ENCODE data around the gene STS. TPM values are rescaled to one million over a fixed set of nuclear protein-coding genes. Genes with fewer than 3 reads are reported as not detected.
A peak's percentile ranks its signal among the peaks of the same experiment; 100 is the strongest.

STS gene
- total RNA-seq, 1 experiment from 2014 or later = 3.3 TPM

DNA sequence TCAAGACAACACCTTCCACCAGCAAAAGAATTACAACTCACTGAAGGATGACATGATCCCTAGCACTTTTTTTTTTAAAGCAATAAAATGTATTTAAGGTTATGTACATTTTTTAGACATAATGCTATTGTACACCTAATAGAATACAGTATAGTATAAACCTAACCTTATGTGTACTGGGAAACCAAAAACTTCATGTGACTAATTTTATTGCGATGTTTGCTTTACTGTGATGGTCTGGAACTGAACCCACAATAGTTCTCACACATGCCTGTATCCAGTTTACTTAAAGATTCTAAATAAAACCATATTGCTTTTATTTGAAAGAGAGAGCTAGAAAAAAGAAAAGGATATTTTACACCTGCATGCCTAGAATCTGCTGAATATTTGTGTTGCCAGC is 4.4 kb upstream of the STS start:
- no peak overlapping the region for H3K27ac ChIP-seq
- POLR2A ChIA-PET (ENCODE audit: unreplicated experiment) = no interaction called here
- H3K4me3 ChIP-seq = no peak overlapping the region

DNA sequence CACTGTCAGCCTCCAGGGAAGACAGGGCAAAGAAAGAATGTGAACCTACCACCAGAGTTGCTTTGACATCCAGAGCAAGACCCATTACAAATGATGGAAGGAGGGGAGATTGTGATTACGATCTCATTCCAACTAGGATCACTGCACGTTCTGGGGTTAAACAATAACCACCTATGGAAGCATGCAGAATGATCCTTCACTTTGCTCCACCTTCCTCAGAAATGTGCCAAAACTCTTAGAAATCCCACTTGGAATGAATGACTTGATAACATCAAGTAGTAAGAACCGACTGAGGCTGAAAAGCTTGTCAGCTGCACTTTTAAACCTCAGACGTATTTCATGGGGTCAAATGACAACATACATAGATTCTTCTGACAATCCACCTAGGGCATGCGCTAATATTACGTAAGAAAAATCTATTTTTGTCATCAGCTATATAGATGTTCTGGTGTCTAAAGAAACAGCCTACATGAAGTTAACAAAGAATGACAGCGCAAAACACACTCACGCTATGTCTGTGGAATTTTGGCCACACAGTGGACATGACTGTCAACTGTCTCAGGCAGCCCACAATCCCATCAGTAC is 3.5 kb upstream of the STS start:
- no peak overlapping the region for H3K4me3 ChIP-seq
- H3K4me1 ChIP-seq (replicated peaks; ENCODE audit: insufficient read depth) = peaks cover 38% of the 10 kb centered on the region
- DNase-seq = peak in 1 of 2 experiments; percentile 51
- no peaks in the 10 kb centered on the region for H3K27me3 ChIP-seq (ENCODE audit: insufficient read depth, low read depth)
- no peak overlapping the region for H2AFZ ChIP-seq
- H3K27ac ChIP-seq = peak overlapping the region; percentile 99
- no peak for TF ChIP-seq EZH2 (IDR thresholded peaks at IDR 0.05; ENCODE audit: low read depth)
- TF ChIP-seq, protein P1, sequence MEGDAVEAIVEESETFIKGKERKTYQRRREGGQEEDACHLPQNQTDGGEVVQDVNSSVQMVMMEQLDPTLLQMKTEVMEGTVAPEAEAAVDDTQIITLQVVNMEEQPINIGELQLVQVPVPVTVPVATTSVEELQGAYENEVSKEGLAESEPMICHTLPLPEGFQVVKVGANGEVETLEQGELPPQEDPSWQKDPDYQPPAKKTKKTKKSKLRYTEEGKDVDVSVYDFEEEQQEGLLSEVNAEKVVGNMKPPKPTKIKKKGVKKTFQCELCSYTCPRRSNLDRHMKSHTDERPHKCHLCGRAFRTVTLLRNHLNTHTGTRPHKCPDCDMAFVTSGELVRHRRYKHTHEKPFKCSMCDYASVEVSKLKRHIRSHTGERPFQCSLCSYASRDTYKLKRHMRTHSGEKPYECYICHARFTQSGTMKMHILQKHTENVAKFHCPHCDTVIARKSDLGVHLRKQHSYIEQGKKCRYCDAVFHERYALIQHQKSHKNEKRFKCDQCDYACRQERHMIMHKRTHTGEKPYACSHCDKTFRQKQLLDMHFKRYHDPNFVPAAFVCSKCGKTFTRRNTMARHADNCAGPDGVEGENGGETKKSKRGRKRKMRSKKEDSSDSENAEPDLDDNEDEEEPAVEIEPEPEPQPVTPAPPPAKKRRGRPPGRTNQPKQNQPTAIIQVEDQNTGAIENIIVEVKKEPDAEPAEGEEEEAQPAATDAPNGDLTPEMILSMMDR (conservative IDR thresholded peaks at IDR 0.05) = no peak
- H3K36me3 ChIP-seq (ENCODE audit: low read depth) = peaks cover 3% of the 10 kb centered on the region
- H4K20me1 ChIP-seq (ENCODE audit: insufficient read depth) = no peaks in the 10 kb centered on the region
- H3K4me2 ChIP-seq = peak overlapping the region; percentile 83; the same call in 1 of the 2 replicates
- CTCF ChIA-PET = no interaction called here
- H3K9me3 ChIP-seq (ENCODE audit: insufficient read depth, low read depth) = no peaks in the 10 kb centered on the region
- no peaks in the 10 kb centered on the region for H3K9me2 ChIP-seq (ENCODE audit: insufficient read depth)
- peaks cover 23% of the 10 kb centered on the region for H3F3A ChIP-seq (ENCODE audit: insufficient read depth, low read depth)
- H3K79me2 ChIP-seq (ENCODE audit: low read depth) = peaks cover 89% of the 10 kb centered on the region
- intact Hi-C loops (cut with micrococcal nuclease; ENCODE audit: unreplicated experiment) = no loop called here
- POLR2A ChIA-PET (ENCODE audit: unreplicated experiment) = no interaction called here
- BruUV-seq (replicated peaks) = no TSS peak

More for the DNA sequence above, 4.4 kb upstream of the STS start:
- no TSS peak for BruUV-seq (replicated peaks)
- CTCF ChIA-PET = no interaction called here
- Histone ChIP-seq H3K4me1 (replicated peaks; ENCODE audit: insufficient read depth) (peaks cover 38% of the 10 kb centered on the region), H3K79me2 (ENCODE audit: low read depth) (peaks cover 87% of the 10 kb centered on the region), H4K20me1 (ENCODE audit: insufficient read depth) (no peaks in the 10 kb centered on the region), H3K36me3 (ENCODE audit: low read depth) (peaks cover 3% of the 10 kb centered on the region), H3K9me3 (ENCODE audit: insufficient read depth, low read depth) (no peaks in the 10 kb centered on the region), H2AFZ (no peak overlapping the region), H3K9me2 (ENCODE audit: insufficient read depth) (no peaks in the 10 kb centered on the region), H3K27me3 (ENCODE audit: insufficient read depth, low read depth) (no peaks in the 10 kb centered on the region), H3F3A (ENCODE audit: insufficient read depth, low read depth) (peaks cover 23% of the 10 kb centered on the region), H3K4me2 (no peak overlapping the region)
- TF ChIP-seq, protein P1 (conservative IDR thresholded peaks at IDR 0.05) = no peak
- no peak for TF ChIP-seq EZH2 (IDR thresholded peaks at IDR 0.05; ENCODE audit: low read depth)
- no peak for DNase-seq
- intact Hi-C loops (cut with micrococcal nuclease; ENCODE audit: unreplicated experiment) = no loop called here

DNA sequence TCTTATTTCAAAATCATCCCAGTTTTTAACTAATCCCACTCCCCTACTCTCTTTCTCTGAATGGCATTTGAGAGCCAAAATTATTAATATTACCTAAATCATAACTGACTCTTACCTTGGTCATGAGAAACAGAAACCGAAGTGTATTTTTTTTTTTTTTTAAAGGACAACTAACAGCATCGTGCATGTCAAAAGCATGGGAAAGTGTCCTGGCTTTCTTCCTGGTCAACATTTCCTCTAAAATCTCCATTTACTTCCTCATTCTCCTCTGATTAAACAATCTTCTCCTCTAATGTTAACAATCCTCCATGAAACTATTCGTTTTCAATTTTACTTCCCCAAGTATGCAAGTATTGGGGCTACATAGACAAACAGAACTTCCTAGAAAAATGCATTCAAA is 2.1 kb upstream of the STS start:
- Histone ChIP-seq H3F3A (ENCODE audit: insufficient read depth, low read depth) (peaks cover 23% of the 10 kb centered on the region), H3K79me2 (ENCODE audit: low read depth) (peaks cover 89% of the 10 kb centered on the region), H3K27ac (peak overlapping the region; percentile 99), H4K20me1 (ENCODE audit: insufficient read depth) (no peaks in the 10 kb centered on the region), H2AFZ (no peak overlapping the region), H3K27me3 (ENCODE audit: insufficient read depth, low read depth) (no peaks in the 10 kb centered on the region), H3K4me3 (peak overlapping the region; percentile 90; the same call in 1 of the 2 replicates), H3K4me1 (replicated peaks; ENCODE audit: insufficient read depth) (peaks cover 38% of the 10 kb centered on the region), H3K9me3 (ENCODE audit: insufficient read depth, low read depth) (no peaks in the 10 kb centered on the region), H3K36me3 (ENCODE audit: low read depth) (peaks cover 2% of the 10 kb centered on the region), H3K4me2 (peak overlapping the region; percentile 83), H3K9me2 (ENCODE audit: insufficient read depth) (no peaks in the 10 kb centered on the region)
- ChIA-PET CTCF (no interaction called here), POLR2A (ENCODE audit: unreplicated experiment) (interaction anchor here (0.6 kb wide), 1 partner anchor 104 kb away, joined by 3 read pairs; no protein-coding TSS in a partner anchor)
- no TSS peak for BruUV-seq (replicated peaks)
- intact Hi-C loops (cut with micrococcal nuclease; ENCODE audit: unreplicated experiment) = no loop called here
- peak in 1 of 2 experiments; percentile 94 for DNase-seq
- TF ChIP-seq, protein P1 (conservative IDR thresholded peaks at IDR 0.05) = no peak
- TF ChIP-seq EZH2 (IDR thresholded peaks at IDR 0.05; ENCODE audit: low read depth) = no peak

All from PC-9 (cell line).